Measurements from ENCODE around the gene FYN. TPM values are rescaled to one million over a fixed set of nuclear protein-coding genes. Genes with fewer than 3 reads are reported as not detected.

The FYN gene
- total and polyA plus RNA-seq, 9 of the 15 experiments (the other 6 are each of a cell fraction or from before 2014, with no cell fraction given), result 2.9 to 22.1 (median 11.4) TPM

DNA sequence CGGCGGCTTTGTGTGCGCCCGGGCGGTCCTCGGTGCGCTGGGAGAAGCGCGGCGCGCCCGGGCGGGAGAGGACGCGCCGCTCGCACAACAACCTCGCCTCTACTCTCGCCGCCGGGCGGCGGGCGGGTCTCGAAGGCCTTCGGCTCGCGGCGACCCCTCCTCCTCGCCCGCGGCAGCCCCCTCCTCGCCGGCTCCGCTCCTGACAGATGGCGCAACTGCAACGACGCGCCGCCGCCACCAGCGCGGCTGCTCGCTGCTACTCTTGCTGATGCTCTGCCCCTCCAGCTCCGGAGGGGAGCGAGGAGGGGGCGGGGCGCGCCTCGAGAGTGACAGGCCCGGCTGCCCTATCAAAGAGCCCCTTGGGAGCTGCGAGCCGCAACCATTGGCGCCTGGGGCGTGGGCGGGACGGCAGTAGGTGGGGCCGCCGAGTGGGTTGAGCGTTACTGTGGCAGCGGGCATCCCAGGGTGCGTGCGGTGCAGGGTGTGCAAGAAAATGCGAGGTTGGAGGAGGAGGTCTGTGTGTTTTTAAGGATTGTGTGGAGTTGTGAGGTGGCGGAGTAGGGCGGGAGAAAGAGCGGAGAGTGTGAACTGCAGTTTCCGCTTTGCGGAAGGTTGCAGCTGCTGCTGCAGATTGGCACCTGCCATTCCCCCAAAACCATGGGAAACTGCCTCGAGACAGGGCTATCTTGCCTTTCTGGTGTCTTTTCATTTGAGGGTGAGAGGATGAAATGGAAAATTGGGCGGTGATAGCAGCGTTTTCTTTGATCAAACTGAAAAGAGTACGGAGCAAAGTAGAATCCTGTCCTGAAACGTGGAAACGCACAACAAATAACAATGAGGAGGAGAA is at the start of gene FYN (continued):
- TF ChIP-seq, protein P1, sequence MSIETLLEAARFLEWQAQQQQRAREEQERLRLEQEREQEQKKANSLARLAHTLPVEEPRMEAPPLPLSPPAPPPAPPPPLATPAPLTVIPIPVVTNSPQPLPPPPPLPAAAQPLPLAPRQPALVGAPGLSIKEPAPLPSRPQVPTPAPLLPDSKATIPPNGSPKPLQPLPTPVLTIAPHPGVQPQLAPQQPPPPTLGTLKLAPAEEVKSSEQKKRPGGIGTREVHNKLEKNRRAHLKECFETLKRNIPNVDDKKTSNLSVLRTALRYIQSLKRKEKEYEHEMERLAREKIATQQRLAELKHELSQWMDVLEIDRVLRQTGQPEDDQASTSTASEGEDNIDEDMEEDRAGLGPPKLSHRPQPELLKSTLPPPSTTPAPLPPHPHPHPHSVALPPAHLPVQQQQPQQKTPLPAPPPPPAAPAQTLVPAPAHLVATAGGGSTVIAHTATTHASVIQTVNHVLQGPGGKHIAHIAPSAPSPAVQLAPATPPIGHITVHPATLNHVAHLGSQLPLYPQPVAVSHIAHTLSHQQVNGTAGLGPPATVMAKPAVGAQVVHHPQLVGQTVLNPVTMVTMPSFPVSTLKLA (conservative IDR thresholded peaks at IDR 0.05), result 0 out of 4 replicates have a peak, but pooled peaks of 1 of the 2 experiments have one; percentile 35
- TF ChIP-seq, protein P2, sequence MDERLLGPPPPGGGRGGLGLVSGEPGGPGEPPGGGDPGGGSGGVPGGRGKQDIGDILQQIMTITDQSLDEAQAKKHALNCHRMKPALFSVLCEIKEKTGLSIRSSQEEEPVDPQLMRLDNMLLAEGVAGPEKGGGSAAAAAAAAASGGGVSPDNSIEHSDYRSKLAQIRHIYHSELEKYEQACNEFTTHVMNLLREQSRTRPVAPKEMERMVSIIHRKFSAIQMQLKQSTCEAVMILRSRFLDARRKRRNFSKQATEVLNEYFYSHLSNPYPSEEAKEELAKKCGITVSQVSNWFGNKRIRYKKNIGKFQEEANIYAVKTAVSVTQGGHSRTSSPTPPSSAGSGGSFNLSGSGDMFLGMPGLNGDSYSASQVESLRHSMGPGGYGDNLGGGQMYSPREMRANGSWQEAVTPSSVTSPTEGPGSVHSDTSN (CRISPR knock-in tag; IDR thresholded peaks at IDR 0.05; ENCODE audit: low read depth), result peak; percentile 97
- TF ChIP-seq, protein P2 (tag; conservative IDR thresholded peaks at IDR 0.05; ENCODE audit: low read depth), result peak; percentile 98
- TF ChIP-seq PRPF4 (IDR thresholded peaks at IDR 0.05; ENCODE audit: insufficient read depth, low read depth, low read length, poor library complexity, severe bottlenecking), result no peak
- TF ChIP-seq, protein P3, sequence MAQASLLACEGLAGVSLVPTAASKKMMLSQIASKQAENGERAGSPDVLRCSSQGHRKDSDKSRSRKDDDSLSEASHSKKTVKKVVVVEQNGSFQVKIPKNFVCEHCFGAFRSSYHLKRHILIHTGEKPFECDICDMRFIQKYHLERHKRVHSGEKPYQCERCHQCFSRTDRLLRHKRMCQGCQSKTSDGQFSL (CRISPR knock-in tag; IDR thresholded peaks at IDR 0.05), result 0 out of 2 replicates have a peak, but pooled peaks have one; percentile 44
- TF ChIP-seq, protein P3 (tag; IDR thresholded peaks at IDR 0.05), result no peak
- peak; percentile 98 for TF ChIP-seq SP1 (CRISPR knock-in tag; IDR thresholded peaks at IDR 0.05)
- no peak for TF ChIP-seq SRSF3 (IDR thresholded peaks at IDR 0.05; ENCODE audit: insufficient read depth, low read length)
- TF ChIP-seq KAT7 (CRISPR knock-in tag; IDR thresholded peaks at IDR 0.05; ENCODE audit: borderline replicate concordance), result no peak
- peak; percentile 97 for TF ChIP-seq MBD2 (IDR thresholded peaks at IDR 0.05; ENCODE audit: borderline replicate concordance, low read depth)
- peak; percentile 90 to 92 for TF ChIP-seq MAZ (CRISPR knock-in tag; conservative IDR thresholded peaks at IDR 0.05 in 1 of 2, IDR thresholded peaks at IDR 0.05 in 1 of 2)
- TF ChIP-seq, protein P4, sequence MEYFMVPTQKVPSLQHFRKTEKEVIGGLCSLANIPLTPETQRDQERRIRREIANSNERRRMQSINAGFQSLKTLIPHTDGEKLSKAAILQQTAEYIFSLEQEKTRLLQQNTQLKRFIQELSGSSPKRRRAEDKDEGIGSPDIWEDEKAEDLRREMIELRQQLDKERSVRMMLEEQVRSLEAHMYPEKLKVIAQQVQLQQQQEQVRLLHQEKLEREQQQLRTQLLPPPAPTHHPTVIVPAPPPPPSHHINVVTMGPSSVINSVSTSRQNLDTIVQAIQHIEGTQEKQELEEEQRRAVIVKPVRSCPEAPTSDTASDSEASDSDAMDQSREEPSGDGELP (CRISPR knock-in tag; IDR thresholded peaks at IDR 0.05; ENCODE audit: borderline replicate concordance), result peak; percentile 35; the same call in 1 of the 2 replicates
- TF ChIP-seq, protein P5, sequence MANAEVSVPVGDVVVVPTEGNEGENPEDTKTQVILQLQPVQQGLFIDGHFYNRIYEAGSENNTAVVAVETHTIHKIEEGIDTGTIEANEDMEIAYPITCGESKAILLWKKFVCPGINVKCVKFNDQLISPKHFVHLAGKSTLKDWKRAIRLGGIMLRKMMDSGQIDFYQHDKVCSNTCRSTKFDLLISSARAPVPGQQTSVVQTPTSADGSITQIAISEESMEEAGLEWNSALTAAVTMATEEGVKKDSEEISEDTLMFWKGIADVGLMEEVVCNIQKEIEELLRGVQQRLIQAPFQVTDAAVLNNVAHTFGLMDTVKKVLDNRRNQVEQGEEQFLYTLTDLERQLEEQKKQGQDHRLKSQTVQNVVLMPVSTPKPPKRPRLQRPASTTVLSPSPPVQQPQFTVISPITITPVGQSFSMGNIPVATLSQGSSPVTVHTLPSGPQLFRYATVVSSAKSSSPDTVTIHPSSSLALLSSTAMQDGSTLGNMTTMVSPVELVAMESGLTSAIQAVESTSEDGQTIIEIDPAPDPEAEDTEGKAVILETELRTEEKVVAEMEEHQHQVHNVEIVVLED (CRISPR knock-in tag; IDR thresholded peaks at IDR 0.05), result peak; percentile 38; the same call in 1 of the 2 replicates
- TF ChIP-seq ETS2 (tag; IDR thresholded peaks at IDR 0.05; ENCODE audit: borderline replicate concordance, poor library complexity, severe bottlenecking), result no peak
- TF ChIP-seq FOXK2 (conservative IDR thresholded peaks at IDR 0.05 in 1 of 2, IDR thresholded peaks at IDR 0.05 in 1 of 2; ENCODE audit: low read depth in 2 of 2), result 0 out of 4 replicates have a peak, but pooled peaks of 1 of the 2 experiments have one; percentile 14
- TF ChIP-seq SMAD4 (CRISPR knock-in tag; conservative IDR thresholded peaks at IDR 0.05), result 0 out of 2 replicates have a peak, but pooled peaks have one; percentile 13
- no peak for TF ChIP-seq PURB (CRISPR knock-in tag; IDR thresholded peaks at IDR 0.05; ENCODE audit: low read depth)

Measured in K562 (cell line).